ENCODE results near the gene TYW3. TPM values are rescaled to one million over a fixed set of nuclear protein-coding genes. Genes with fewer than 3 reads are reported as not detected.

The TYW3 gene
- total RNA-seq, 1 experiment from 2014 or later: 32.9 TPM

DNA sequence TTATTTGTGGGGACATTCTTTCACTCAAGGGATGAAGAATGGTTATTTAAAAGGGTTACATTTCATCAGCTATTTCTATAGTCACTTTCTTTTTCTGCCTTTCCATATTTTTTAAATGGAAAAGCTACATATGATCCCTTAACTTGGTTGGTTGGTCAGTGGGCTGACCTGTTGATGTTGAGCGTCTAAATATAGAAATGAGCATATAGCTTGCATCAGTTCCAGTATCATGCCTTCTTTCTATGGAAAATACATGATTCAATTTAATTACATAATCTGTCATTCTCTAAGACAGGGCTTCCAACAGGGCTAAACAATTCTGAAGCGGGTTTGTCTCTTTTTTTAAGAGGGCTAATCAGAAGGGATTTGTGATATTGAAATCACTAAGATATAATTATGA is 40.6 kb downstream of the TYW3 start:
- ChIA-PET POLR2A (no interaction called here), CTCF (no interaction called here)
- TF ChIP-seq, protein P1, sequence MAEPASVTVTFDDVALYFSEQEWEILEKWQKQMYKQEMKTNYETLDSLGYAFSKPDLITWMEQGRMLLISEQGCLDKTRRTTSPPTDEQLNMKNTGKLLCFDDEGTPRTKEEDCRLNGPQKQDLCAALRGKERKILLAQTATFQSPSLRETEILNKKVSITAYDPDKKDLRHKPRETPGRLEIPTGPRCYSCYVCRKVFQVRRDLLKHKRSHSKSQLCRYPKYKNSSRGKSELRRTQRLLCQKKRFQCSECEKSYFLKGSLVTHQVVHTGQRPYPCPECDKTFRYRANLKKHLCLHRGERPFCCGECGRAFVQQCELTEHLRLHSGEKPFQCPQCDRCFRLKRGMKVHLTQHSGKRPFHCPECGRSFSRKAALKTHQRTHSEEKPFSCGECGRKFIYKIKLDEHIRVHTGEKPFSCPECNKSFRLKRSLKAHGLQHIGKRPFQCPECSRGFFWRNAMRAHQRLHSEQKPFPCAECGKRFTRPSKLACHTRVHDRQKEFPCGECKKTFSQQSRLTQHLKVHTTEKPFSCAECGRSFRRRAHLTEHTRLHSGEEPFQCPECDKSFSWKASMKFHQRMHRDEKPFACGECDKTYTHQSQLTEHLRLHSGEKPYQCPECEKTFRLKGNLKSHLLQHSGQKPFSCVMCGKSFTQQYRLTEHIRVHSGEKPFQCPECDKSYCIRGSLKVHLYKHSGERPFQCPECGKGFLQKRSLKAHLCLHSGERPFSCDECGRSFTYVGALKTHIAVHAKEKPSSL (CRISPR knock-in tag; conservative IDR thresholded peaks at IDR 0.05): no peak
- TF ChIP-seq, protein P2, sequence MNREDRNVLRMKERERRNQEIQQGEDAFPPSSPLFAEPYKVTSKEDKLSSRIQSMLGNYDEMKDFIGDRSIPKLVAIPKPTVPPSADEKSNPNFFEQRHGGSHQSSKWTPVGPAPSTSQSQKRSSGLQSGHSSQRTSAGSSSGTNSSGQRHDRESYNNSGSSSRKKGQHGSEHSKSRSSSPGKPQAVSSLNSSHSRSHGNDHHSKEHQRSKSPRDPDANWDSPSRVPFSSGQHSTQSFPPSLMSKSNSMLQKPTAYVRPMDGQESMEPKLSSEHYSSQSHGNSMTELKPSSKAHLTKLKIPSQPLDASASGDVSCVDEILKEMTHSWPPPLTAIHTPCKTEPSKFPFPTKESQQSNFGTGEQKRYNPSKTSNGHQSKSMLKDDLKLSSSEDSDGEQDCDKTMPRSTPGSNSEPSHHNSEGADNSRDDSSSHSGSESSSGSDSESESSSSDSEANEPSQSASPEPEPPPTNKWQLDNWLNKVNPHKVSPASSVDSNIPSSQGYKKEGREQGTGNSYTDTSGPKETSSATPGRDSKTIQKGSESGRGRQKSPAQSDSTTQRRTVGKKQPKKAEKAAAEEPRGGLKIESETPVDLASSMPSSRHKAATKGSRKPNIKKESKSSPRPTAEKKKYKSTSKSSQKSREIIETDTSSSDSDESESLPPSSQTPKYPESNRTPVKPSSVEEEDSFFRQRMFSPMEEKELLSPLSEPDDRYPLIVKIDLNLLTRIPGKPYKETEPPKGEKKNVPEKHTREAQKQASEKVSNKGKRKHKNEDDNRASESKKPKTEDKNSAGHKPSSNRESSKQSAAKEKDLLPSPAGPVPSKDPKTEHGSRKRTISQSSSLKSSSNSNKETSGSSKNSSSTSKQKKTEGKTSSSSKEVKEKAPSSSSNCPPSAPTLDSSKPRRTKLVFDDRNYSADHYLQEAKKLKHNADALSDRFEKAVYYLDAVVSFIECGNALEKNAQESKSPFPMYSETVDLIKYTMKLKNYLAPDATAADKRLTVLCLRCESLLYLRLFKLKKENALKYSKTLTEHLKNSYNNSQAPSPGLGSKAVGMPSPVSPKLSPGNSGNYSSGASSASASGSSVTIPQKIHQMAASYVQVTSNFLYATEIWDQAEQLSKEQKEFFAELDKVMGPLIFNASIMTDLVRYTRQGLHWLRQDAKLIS (CRISPR knock-in tag; IDR thresholded peaks at IDR 0.05; ENCODE audit: borderline replicate concordance): no peak
- H3K4me3 Mint-ChIP-seq: no peak overlapping the region
- no peaks in the 10 kb centered on the region for H3K36me3 Mint-ChIP-seq
- H3K4me1 Mint-ChIP-seq: peaks cover 5% of the 10 kb centered on the region
- no peaks in the 10 kb centered on the region for H3K27me3 Mint-ChIP-seq (ENCODE audit: low read depth)
- no peaks in the 10 kb centered on the region for H3K9me3 Mint-ChIP-seq
- no peak overlapping the region for H3K27ac Mint-ChIP-seq
- ATAC-seq (no peak), DNase-seq (ENCODE audit: low spot score) (no peak)

DNA sequence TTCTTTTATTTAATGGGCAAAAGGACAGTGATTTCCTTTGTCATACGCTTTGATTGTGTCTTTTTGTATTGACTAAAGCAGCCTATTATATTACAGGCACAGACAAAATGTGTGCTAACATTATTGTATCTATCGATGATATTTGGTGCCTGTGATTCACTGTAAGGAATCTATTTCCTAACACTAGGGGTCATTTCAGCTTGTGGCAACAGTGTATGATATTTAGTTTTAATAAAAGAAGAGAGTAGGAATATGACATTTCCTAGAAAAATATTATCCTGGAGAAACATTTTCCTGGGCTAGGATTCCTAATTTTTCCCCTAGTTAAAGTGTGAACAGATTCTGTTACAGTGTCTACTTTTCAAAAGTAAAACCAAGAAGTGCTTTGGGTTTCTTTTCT is 42.8 kb downstream of the TYW3 start:
- DNase-seq (ENCODE audit: low spot score): no peak

More for the DNA sequence above, 42.8 kb downstream of the TYW3 start:
- peaks cover 16% of the 10 kb centered on the region for H3K4me1 Mint-ChIP-seq
- no peak overlapping the region for H3K4me3 Mint-ChIP-seq
- no peak for ATAC-seq
- no peak overlapping the region for H3K27ac Mint-ChIP-seq
- H3K9me3 Mint-ChIP-seq: no peaks in the 10 kb centered on the region
- TF ChIP-seq, protein P3, sequence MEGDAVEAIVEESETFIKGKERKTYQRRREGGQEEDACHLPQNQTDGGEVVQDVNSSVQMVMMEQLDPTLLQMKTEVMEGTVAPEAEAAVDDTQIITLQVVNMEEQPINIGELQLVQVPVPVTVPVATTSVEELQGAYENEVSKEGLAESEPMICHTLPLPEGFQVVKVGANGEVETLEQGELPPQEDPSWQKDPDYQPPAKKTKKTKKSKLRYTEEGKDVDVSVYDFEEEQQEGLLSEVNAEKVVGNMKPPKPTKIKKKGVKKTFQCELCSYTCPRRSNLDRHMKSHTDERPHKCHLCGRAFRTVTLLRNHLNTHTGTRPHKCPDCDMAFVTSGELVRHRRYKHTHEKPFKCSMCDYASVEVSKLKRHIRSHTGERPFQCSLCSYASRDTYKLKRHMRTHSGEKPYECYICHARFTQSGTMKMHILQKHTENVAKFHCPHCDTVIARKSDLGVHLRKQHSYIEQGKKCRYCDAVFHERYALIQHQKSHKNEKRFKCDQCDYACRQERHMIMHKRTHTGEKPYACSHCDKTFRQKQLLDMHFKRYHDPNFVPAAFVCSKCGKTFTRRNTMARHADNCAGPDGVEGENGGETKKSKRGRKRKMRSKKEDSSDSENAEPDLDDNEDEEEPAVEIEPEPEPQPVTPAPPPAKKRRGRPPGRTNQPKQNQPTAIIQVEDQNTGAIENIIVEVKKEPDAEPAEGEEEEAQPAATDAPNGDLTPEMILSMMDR (IDR thresholded peaks at IDR 0.05): no peak
- TF ChIP-seq, protein P4, sequence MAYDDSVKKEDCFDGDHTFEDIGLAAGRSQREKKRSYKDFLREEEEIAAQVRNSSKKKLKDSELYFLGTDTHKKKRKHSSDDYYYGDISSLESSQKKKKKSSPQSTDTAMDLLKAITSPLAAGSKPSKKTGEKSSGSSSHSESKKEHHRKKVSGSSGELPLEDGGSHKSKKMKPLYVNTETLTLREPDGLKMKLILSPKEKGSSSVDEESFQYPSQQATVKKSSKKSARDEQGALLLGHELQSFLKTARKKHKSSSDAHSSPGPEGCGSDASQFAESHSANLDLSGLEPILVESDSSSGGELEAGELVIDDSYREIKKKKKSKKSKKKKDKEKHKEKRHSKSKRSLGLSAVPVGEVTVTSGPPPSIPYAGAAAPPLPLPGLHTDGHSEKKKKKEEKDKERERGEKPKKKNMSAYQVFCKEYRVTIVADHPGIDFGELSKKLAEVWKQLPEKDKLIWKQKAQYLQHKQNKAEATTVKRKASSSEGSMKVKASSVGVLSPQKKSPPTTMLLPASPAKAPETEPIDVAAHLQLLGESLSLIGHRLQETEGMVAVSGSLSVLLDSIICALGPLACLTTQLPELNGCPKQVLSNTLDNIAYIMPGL (CRISPR knock-in tag; IDR thresholded peaks at IDR 0.05): no peak
- TF ChIP-seq, protein P5, sequence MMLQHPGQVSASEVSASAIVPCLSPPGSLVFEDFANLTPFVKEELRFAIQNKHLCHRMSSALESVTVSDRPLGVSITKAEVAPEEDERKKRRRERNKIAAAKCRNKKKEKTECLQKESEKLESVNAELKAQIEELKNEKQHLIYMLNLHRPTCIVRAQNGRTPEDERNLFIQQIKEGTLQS (CRISPR knock-in tag; conservative IDR thresholded peaks at IDR 0.05): no peak
- no peak for TF ChIP-seq ZNF416 (CRISPR knock-in tag; IDR thresholded peaks at IDR 0.05)
- TF ChIP-seq OVOL2 (CRISPR knock-in tag; IDR thresholded peaks at IDR 0.05; ENCODE audit: borderline replicate concordance): no peak
- TF ChIP-seq CBFB (CRISPR knock-in tag; IDR thresholded peaks at IDR 0.05; ENCODE audit: low read depth): no peak
- no peak for TF ChIP-seq TCF7 (CRISPR knock-in tag; IDR thresholded peaks at IDR 0.05; ENCODE audit: low read depth)
- TF ChIP-seq FOXJ3 (CRISPR knock-in tag; IDR thresholded peaks at IDR 0.05; ENCODE audit: borderline replicate concordance): no peak
- TF ChIP-seq ZNF423 (CRISPR knock-in tag; IDR thresholded peaks at IDR 0.05): no peak
- TF ChIP-seq, protein P6, sequence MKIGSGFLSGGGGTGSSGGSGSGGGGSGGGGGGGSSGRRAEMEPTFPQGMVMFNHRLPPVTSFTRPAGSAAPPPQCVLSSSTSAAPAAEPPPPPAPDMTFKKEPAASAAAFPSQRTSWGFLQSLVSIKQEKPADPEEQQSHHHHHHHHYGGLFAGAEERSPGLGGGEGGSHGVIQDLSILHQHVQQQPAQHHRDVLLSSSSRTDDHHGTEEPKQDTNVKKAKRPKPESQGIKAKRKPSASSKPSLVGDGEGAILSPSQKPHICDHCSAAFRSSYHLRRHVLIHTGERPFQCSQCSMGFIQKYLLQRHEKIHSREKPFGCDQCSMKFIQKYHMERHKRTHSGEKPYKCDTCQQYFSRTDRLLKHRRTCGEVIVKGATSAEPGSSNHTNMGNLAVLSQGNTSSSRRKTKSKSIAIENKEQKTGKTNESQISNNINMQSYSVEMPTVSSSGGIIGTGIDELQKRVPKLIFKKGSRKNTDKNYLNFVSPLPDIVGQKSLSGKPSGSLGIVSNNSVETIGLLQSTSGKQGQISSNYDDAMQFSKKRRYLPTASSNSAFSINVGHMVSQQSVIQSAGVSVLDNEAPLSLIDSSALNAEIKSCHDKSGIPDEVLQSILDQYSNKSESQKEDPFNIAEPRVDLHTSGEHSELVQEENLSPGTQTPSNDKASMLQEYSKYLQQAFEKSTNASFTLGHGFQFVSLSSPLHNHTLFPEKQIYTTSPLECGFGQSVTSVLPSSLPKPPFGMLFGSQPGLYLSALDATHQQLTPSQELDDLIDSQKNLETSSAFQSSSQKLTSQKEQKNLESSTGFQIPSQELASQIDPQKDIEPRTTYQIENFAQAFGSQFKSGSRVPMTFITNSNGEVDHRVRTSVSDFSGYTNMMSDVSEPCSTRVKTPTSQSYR (CRISPR knock-in tag; IDR thresholded peaks at IDR 0.05): no peak
- TF ChIP-seq JAZF1 (CRISPR knock-in tag; IDR thresholded peaks at IDR 0.05): no peak
- POLR2A ChIA-PET: no interaction called here
- H3K36me3 Mint-ChIP-seq: no peaks in the 10 kb centered on the region
- CTCF ChIA-PET: interaction anchor here (1.2 to 3.1 kb wide), 4 partner anchors 8 to 457 kb away, joined by 3 to 15 read pairs (median 4); no protein-coding TSS in a partner anchor
- H3K27me3 Mint-ChIP-seq (ENCODE audit: low read depth): no peaks in the 10 kb centered on the region
